Colonic mucosa (tissue), 4 donors: ENCODE results near the gene WDHD1. TPM values are rescaled to one million over a fixed set of nuclear protein-coding genes. Genes with fewer than 3 reads are reported as not detected.

Experiments
- DNase-seq: peaks from one replicate; pipeline ENCODE4 v3.0.0-alpha.2; 2020
- H3K27ac ChIP-seq: fragments of 200-600 bp; one replicate; pipeline ENCODE4 v1.8.0; 2021
- H3K27me3 ChIP-seq: fragments of 200-600 bp; one replicate; pipeline ENCODE4 v1.8.0; 2021
- H3K36me3 ChIP-seq: fragments of 200-600 bp; one replicate; pipeline ENCODE4 v1.8.0; 2021
- H3K4me1 ChIP-seq: fragments of 200-600 bp; one replicate; pipeline ENCODE4 v1.8.0; 2021; ENCODE audit warnings: mild to moderate bottlenecking
- H3K4me3 ChIP-seq: fragments of 200-600 bp; one replicate; pipeline ENCODE4 v1.8.0; 2021
- H3K9ac ChIP-seq, 2 donors: one replicate each; pipeline ENCODE4 v1.7.0; 2013; ENCODE audit warnings: control low read depth in 2 of 2, low read depth in 2 of 2, low read length in 2 of 2
- H3K9me3 ChIP-seq: fragments of 200-600 bp; one replicate; pipeline ENCODE4 v1.8.0; 2021
- CTCF ChIP-seq: fragments of 200-600 bp; IDR thresholded peaks from one replicate; pipeline ENCODE4 v1.8.0; 2022; ENCODE audit warnings: antibody characterized with exemption, mild to moderate bottlenecking
- intact Hi-C: fragments of 100-400 bp; cut with DNase I; formaldehyde crosslinking; loops from one replicate; pipeline ENCODE4 v1.14.1; 2022
- total RNA-seq, 2 donors: library from RNA; stranded (reverse); fragmentation: NEBNext Ultra II Directional in 1 of 2; extraction: Animal tissue kit (Norgen Biotek cat#: 25700) in 1 of 2; gene quantifications; one replicate each; pipeline ENCODE4 v1.2.1, GENCODE V29; 2021
- donor health status: healthy.
- donor health status: DM: no; HTN: no; CAD: no.
- donor health status: DM: no; HTN: no; CAD: no.

The WDHD1 gene
- total RNA-seq, 2 donors from 2014 or later = 5.8 to 22.6 TPM

DNA sequence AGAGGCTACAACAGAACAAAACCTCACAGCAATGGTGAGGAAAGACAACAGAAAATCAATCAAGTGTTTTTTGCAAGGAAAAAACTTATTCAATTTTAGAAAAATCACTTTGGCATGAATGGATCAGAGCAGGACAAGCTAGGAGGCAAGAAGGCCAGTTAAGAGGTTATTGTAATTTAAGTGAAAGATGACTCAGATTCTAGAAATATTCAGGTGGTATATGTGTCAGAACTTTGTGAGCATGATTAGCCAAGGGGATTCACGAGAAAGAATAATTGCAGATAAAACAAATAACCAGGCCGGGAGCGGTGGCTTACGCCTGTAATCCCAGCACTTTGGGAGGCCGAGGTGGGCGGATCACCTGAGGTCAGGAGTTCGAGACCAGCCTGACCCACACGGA, 137.0 kb downstream of the WDHD1 start:
- Histone ChIP-seq H3K27ac (no peak overlapping the region), H3K27me3 (no peaks in the 10 kb centered on the region), H3K4me3 (no peak overlapping the region), H3K9me3 (no peaks in the 10 kb centered on the region), H3K36me3 (no peaks in the 10 kb centered on the region), H3K9ac (no peak overlapping the region), H3K4me1 (no peaks in the 10 kb centered on the region)
- intact Hi-C loops = no loop called here
- no peak for TF ChIP-seq CTCF
- DNase-seq = no peak

Other genes with a start within 250 kb of the WDHD1 start
- 10 to 100 TPM; 20.4 to 30.8 TPM for gene GCH1, start 124.3 kb downstream of the WDHD1 start, total RNA-seq
- gene SOCS4, start 137 bp upstream of the WDHD1 start, total RNA-seq = 10 to 100 TPM; 15.9 to 23.7 TPM
- 10 to 100 TPM; 79.8 to 83.2 TPM for gene MAPK1IP1L, start 24.5 kb upstream of the WDHD1 start, total RNA-seq
- gene LGALS3, start 102.2 kb upstream of the WDHD1 start, total RNA-seq = 1,000 to 10,000 TPM; 1,592 to 1,798 TPM
- gene DLGAP5, start 164.5 kb upstream of the WDHD1 start, total RNA-seq = 10 to 100 TPM; 10.5 to 35.9 TPM
- gene FBXO34, start 244.3 kb upstream of the WDHD1 start, total RNA-seq = 10 to 100 TPM; 39.8 to 70.9 TPM